HG03108 (cell line): Measurements from ENCODE around the gene UBE2Q2.
"Not testable (repeated sequence)": the region's sequence is repeated elsewhere in the genome, so short reads cannot be mapped to it uniquely, and the experiment has no call there.

Source experiments
- ATAC-seq: cut with Tn5 transposase; IDR thresholded peaks from one replicate; pipeline ENCODE4 v1.9.1; 2021; ENCODE audit warnings: moderate library complexity; ENCODE audit not compliant: unreplicated experiment

UBE2Q2 gene

DNA sequence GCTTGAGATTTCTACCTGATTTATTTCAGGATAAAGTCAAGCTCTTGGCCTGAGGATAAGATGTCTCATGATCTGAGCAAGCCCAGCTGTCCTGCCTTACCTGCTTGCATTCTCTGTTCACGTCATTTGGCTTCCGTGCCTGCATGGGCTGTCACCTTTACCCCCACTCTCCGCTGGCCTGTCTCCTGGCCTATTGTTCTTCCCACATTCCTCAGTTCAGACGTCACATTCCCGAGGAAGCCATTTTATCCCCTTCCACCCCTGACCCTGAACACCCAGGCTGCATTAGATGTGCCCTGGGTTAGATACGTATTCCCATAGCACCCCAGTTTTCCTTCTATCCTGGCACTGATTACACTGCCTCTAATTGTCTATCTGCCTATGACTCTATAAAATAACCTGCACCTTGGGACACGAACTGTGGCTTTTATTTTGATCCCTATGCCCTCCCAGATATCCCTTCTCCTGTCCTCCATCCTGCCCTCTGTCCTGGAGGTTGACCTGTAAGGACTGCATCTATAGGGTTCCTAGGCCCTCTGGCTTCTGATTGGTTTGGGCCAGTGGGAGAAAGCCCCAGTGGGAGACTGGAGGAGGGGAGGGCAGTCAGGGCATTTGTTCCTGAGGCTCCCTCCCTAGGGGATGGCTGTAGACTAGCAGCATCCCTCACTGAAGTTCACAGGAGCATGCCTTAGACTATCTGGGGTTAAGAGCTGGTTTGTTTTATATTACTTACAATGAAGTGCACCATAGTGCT, 19.2 kb upstream of the UBE2Q2 start:
- ATAC-seq, result no peak

- ATAC-seq, result no peak
Observed at GRCh38 chr15:75827691-75828090, 15.6 kb upstream of the UBE2Q2 start.

DNA sequence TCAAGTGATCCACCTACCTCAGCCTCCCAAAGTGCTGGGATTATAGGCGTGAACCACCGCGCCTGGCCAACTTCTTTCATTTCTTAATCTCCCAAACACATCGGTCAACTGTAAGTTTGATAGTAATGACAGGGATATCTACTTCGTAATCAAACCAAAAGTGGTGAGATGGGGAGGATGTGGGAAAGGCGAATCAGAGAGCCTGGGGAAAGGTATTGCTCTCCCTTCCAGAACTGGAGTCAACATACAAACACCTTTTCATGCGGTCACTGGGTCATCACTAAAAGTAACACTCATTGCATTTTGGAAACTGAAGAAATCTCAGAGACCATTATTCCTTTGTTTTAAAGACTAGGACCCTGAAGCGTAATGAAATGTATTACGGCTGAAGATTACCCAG, 14.8 kb upstream of the UBE2Q2 start:
- no peak for ATAC-seq

- ATAC-seq, result no peak
Observed at GRCh38 chr15:75830910-75831805, 12.1 kb upstream of the UBE2Q2 start.

- ATAC-seq, result no peak
Observed at GRCh38 chr15:75831806-75832102, 11.5 kb upstream of the UBE2Q2 start.

GRCh38 chr15:75832114-75832513, 11.1 kb upstream of the UBE2Q2 start:
- ATAC-seq, result no peak

GRCh38 chr15:75834021-75834420, 9.2 kb upstream of the UBE2Q2 start:
- ATAC-seq, result no peak

DNA sequence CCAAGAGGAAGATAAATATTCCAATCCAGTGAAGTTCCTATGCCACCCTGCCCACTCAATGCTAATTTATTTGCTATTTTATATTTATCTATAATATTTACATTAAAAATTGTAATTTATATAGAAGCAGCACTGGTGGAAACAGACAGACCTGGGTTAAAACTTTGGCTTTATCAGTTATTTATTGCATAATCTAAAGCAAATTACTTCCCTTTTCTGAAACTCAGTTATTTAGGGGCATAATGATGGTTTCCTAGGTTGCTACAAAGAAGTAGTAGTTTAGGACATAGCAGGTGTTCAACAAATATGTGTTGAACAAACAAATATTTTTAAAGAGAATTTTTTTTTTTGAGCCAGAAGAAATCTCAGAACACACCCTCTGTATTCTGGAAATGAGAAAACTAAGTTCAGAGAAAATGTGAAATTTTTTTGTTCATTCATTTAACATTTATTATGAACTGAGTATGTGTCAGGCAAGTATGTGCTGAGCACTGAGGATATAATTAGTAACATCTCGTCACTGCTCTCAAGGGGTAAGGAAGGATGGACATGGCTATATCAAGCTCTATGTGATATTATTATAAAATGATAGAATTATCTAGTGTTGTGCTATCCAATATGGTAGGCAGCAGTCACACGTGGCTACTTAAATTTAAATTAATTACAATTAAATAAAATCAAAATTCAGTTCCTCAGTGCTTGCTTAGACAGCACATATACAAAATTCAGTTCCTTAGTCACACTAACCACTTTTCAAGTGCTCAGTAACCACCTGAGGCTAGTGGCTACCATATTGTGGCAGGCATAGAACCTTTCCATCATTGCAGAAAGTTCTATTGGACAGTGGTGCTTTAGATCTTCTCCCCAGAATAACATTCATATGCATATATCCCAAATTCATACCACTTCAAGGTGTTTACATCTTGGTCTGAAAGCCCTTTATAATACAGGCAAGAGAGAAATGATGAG, 7.0 kb upstream of the UBE2Q2 start:
- ATAC-seq, result no peak

DNA sequence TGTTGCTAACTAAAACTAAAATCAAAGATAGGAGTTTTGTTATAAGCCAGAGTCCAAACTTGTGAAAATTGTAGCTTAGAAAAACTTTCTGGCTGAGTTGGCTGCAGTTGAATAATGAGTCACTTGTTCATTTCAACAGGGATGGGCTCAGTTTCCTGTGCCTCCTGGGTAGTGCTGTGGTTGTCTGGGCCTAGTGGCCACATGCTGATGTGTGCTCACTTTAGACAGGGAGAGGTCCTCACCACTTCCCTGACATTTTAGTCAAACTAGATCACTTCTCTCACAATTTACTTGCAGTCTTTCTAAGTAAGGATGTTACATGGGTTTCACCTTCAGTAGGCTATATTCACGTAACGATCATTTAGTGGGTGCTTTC, 6.3 kb upstream of the UBE2Q2 start:
- ATAC-seq, result peak; percentile 88

DNA sequence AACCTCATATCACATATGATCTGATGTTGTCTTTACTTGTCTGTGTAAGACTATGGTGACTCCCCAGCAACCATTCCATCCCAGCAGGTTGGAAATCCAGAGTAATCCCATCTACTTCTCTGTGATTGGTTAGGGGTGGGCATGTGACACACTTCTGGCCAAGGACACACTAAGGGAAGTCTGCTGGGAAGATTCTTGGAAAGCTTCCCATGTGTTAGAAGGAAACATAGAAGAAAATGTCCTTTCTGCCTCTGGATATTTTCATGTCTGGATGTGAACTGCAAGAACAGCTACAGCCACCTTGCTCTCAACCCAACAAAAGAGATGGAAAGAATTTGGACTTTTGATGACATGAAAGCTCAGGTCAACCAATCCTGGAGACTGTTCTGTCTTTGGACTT, 2.6 kb upstream of the UBE2Q2 start:
- no peak for ATAC-seq

- ATAC-seq, result no peak
Observed at GRCh38 chr15:75841626-75842025, 1.6 kb upstream of the UBE2Q2 start.

GRCh38 chr15:75843678-75844581, 683 bp downstream of the UBE2Q2 start:
- peak; percentile 32 for ATAC-seq

DNA sequence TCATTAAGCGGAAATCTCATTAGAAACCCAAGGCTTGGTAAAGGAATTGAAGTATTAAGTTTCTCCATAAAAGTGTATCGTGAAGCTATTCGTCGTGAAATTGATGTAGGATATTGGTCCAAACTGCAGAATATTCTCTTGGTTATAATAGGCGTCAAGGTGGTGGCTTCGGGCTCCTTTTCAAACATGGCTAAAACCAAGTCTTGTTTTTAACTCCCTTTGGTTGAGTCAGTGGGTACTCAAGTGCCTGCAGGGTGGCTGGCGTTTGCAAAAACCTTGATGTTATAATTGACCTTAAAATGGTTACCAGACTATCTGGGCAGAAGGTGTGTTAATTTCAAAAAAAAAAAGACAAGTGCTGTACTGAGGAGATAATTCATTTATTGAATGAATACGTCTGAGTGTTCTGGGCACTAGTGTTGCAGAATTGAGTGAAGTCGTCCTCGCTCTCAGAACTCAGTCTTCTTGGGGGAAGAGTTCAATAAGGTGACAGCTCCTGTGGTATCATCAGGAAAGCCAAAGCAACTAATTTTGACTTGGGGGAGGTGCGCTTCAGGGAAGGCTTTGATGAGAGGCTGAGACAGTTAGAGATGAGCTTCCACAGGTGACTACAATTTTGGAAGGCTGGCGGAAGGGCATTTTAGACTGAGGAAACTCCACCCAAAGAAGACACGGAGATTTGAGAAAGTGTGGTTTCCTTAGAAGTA, 1.5 kb downstream of the UBE2Q2 start:
- no peak for ATAC-seq

GRCh38 chr15:75849167-75849566, 5.9 kb downstream of the UBE2Q2 start:
- no peak for ATAC-seq

DNA sequence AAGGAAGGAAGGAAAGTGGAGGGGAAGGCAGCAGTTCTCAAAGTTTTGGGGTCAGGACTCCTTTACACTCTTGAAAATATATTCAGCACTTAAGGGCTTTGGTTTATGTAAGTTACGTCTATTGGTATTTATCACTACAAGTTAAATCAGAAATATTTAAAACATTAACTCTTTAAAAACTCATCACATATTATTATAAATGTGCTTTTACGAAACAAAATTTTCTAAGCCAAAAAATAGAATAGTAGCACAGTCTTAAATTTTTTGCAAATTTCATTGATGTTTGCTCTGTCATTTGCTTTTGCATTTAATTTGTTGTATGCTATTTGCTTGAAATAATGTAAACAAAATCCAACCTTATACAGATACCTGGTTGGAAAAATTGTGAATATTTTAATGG, 7.5 kb downstream of the UBE2Q2 start:
- no peak for ATAC-seq

DNA sequence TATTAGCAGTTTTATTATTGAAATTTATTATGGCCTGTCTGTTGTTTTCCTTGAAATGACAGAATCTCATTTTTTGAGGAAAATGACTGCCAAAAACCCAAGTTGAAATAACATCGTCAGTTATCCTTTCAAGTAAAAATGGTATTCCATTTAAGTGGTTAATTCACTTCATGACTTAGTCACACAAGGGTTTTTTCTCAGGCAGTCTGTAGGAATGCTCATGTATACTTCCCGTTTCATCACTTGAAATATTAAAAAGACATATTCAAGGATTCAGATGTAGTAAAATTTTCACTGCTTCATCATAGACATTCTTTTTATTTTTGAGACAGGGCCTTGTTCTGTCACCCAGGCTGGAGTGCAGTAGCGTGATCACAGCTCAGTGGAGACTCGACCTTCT, 8.3 kb downstream of the UBE2Q2 start:
- not testable (repeated sequence) for ATAC-seq

- no peak for ATAC-seq
Observed at GRCh38 chr15:75857886-75858285, 14.6 kb downstream of the UBE2Q2 start.

GRCh38 chr15:75861750-75862402, 18.6 kb downstream of the UBE2Q2 start:
- ATAC-seq, result no peak

DNA sequence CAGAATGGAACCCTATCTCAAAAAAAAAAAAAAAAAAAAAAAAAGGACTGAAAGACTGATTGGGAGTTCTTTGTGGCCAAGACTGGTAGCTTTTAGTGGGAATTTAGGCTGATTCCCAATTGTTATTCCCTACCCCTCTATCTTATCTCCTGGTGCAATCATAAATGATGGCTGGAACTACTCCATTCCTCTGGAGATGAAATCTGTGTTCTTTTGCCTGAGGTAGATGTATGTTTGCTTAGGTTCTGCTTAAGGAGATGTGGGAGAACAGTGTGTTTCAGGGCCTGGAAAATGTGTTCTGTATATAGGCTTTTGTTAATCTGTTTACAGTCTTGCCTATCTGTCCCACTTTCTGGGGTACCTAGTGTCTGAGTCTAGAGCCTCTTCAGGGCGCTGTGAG, 19.5 kb downstream of the UBE2Q2 start:
- no peak for ATAC-seq
